ENCODE data around the gene DPM3. TPM values are rescaled to one million over a fixed set of nuclear protein-coding genes. Genes with fewer than 3 reads are reported as not detected.

DPM3 gene
- polyA plus RNA-seq, 1 of the 3 experiments (the other 2 are of a cell fraction): 317 TPM

DNA sequence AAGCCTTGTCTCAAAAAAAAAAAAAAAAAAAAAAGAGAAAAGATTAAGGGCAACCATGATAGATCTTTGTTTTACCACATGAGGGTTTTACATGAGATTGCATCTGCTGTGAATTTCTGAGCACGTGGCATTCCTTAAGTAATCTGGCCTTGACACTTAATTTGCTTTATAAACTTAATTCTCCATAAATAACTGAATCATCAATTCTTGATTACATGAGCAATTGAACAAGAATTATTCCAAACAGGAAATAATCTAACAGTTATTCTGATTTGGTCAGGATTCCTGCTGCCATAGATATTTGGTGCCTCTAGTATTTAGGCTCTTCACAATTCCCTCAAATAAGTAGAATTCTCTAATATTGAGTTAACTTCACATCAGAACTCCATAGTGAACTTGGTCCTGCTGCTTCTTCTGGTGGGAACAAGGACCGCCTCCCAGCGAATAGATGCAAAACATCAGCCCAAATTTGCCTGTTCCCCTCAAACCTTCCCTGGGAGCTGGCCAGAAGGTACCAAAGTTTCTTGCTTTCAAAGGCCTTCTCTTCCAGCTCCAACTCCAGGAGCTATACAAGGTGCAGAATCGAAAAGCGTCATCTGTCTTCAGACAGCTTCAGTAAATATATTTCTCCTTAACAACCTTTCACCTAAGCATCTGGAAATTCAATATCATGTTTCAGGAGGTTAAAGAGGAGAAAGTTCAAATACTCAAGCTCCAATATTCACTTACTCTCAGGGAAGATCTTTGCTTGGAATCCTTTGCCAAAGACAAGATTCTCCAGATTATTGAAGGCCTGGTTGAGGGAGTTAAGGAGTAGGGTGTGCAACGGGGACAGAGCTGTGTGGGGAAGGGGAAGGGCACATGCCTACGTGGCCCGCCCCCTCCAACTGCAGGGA lies 31.8 kb upstream of the DPM3 start:
- Histone ChIP-seq H4K20me1 (ENCODE audit: insufficient read depth) (no peaks in the 10 kb centered on the region), H3F3A (replicated peaks; ENCODE audit: insufficient read depth) (peaks cover 51% of the 10 kb centered on the region), H3K27ac (ENCODE audit: low read depth in 2 of 2, low read length in 1 of 2) (peak overlapping the region; percentile 92; a peak in 3 of 4 replicates), H3K9ac (peak overlapping the region; percentile 96), H3K36me3 (replicated peaks in 1 of 2; ENCODE audit: control insufficient read depth in 1 of 2, insufficient read depth in 2 of 2, low read length in 1 of 2) (peaks cover 19 to 23% of the 10 kb centered on the region in 2 experiments), H3K9me3 (no peaks in the 10 kb centered on the region), H3K27me3 (ENCODE audit: insufficient read depth) (no peaks in the 10 kb centered on the region), H3K4me3 (ENCODE audit: low read depth in 2 of 2, low read length in 1 of 2) (peak overlapping the region; percentile 75 to 93), H3K4me2 (peak overlapping the region; percentile 94), H3K4me1 (ENCODE audit: control insufficient read depth in 1 of 2, insufficient read depth in 2 of 2, low read depth in 1 of 2, low read length in 1 of 2) (peaks cover 0 to 38% of the 10 kb centered on the region in 2 experiments; a peak in 3 of 4 replicates), H3K9me2 (no peaks in the 10 kb centered on the region), H2AFZ (ENCODE audit: low read depth) (peak overlapping the region; percentile 80), H3K79me2 (ENCODE audit: insufficient read depth) (peaks cover 41% of the 10 kb centered on the region)
- TF ChIP-seq, protein P1, sequence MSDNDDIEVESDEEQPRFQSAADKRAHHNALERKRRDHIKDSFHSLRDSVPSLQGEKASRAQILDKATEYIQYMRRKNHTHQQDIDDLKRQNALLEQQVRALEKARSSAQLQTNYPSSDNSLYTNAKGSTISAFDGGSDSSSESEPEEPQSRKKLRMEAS (IDR thresholded peaks at IDR 0.05; ENCODE audit: low read depth): 0 out of 2 replicates have a peak, but pooled peaks have one; percentile 32
- TF ChIP-seq RAD21 (IDR thresholded peaks at IDR 0.05; ENCODE audit: low read length): no peak
- no peak for TF ChIP-seq NRF1 (IDR thresholded peaks at IDR 0.05; ENCODE audit: low read depth, low read length)
- 36% methylated on average over 8 of the region's 8 CpGs for WGBS (ENCODE audit: low lambda C conversion rate)
- ChIA-PET POLR2A (interaction anchor here (0.7 to 1.6 kb wide), 5 partner anchors 22 to 121 kb away, joined by 3 to 12 read pairs (median 5); partner anchors contain the start of genes ADAM15 and CLK2), CTCF (interaction anchor here (0.7 to 14.8 kb wide), 30 partner anchors 7 to 403 kb away, joined by 3 to 496 read pairs (median 5); partner anchors contain the start of genes EFNA1, MTX1, SCAMP3 and THBS3)
- DNase-seq: no peak

GRCh38 chr1:155170806-155171205 lies 30.5 kb upstream of the DPM3 start:
- TF ChIP-seq TAF1 (IDR thresholded peaks at IDR 0.05; ENCODE audit: borderline replicate concordance, low read depth, low read length): no peak
- TF ChIP-seq USF2 (IDR thresholded peaks at IDR 0.05; ENCODE audit: borderline replicate concordance, low read depth, low read length): no peak
- no peak for TF ChIP-seq FOSL2 (IDR thresholded peaks at IDR 0.05; ENCODE audit: borderline replicate concordance, low read depth)
- TF ChIP-seq, protein P2, sequence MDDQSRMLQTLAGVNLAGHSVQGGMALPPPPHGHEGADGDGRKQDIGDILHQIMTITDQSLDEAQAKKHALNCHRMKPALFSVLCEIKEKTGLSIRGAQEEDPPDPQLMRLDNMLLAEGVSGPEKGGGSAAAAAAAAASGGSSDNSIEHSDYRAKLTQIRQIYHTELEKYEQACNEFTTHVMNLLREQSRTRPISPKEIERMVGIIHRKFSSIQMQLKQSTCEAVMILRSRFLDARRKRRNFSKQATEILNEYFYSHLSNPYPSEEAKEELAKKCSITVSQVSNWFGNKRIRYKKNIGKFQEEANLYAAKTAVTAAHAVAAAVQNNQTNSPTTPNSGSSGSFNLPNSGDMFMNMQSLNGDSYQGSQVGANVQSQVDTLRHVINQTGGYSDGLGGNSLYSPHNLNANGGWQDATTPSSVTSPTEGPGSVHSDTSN (IDR thresholded peaks at IDR 0.05): no peak
- TF ChIP-seq RFX5 (IDR thresholded peaks at IDR 0.05; ENCODE audit: low read length): no peak
- no peak for TF ChIP-seq NFIC (IDR thresholded peaks at IDR 0.05; ENCODE audit: borderline replicate concordance)
- TF ChIP-seq ZBTB33 (IDR thresholded peaks at IDR 0.05; ENCODE audit: borderline replicate concordance, low read depth): no peak
- TF ChIP-seq, protein P3, sequence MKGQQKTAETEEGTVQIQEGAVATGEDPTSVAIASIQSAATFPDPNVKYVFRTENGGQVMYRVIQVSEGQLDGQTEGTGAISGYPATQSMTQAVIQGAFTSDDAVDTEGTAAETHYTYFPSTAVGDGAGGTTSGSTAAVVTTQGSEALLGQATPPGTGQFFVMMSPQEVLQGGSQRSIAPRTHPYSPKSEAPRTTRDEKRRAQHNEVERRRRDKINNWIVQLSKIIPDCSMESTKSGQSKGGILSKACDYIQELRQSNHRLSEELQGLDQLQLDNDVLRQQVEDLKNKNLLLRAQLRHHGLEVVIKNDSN (IDR thresholded peaks at IDR 0.05; ENCODE audit: borderline replicate concordance, low read depth): no peak
- TF ChIP-seq CTCF (IDR thresholded peaks at IDR 0.05): no peak
- TF ChIP-seq JUND (IDR thresholded peaks at IDR 0.05): no peak
- TF ChIP-seq RAD21 (IDR thresholded peaks at IDR 0.05; ENCODE audit: low read length): no peak
- no peak for TF ChIP-seq EP300 (IDR thresholded peaks at IDR 0.05; ENCODE audit: borderline replicate concordance in 1 of 2, low read depth in 1 of 2, low read length in 1 of 2)
- Histone ChIP-seq H4K20me1 (ENCODE audit: insufficient read depth) (no peaks in the 10 kb centered on the region), H3K4me3 (ENCODE audit: low read depth in 2 of 2, low read length in 1 of 2) (no peak overlapping the region), H3F3A (replicated peaks; ENCODE audit: insufficient read depth) (peaks cover 45% of the 10 kb centered on the region), H3K27me3 (ENCODE audit: insufficient read depth) (no peaks in the 10 kb centered on the region), H3K9ac (no peak overlapping the region), H3K79me2 (ENCODE audit: insufficient read depth) (peaks cover 41% of the 10 kb centered on the region), H3K4me2 (peak overlapping the region; percentile 94; the same call in 1 of the 2 replicates), H3K4me1 (ENCODE audit: control insufficient read depth in 1 of 2, insufficient read depth in 2 of 2, low read depth in 1 of 2, low read length in 1 of 2) (peaks cover 0 to 28% of the 10 kb centered on the region in 2 experiments; a peak in 3 of 4 replicates), H3K36me3 (replicated peaks in 1 of 2; ENCODE audit: control insufficient read depth in 1 of 2, insufficient read depth in 2 of 2, low read length in 1 of 2) (peaks cover 16% of the 10 kb centered on the region in 2 experiments), H3K27ac (ENCODE audit: low read depth in 2 of 2, low read length in 1 of 2) (no peak overlapping the region), H2AFZ (ENCODE audit: low read depth) (no peak overlapping the region), H3K9me3 (no peaks in the 10 kb centered on the region), H3K9me2 (no peaks in the 10 kb centered on the region)
- ChIA-PET POLR2A (interaction anchor here (0.8 kb wide), 1 partner anchor 85 kb away, joined by 3 read pairs; no protein-coding TSS in a partner anchor), CTCF (interaction anchor here (0.6 to 14.8 kb wide), 8 partner anchors 9 to 550 kb away, joined by 3 to 496 read pairs (median 4); no protein-coding TSS in a partner anchor)
- DNase-seq: no peak
- WGBS (ENCODE audit: low lambda C conversion rate): 97% methylated on average over 7 of the region's 7 CpGs

All from SK-N-SH (cell line).